SK-N-SH treated with all-trans-retinoic acid at 6 μM for 48 hours (cell line): ENCODE data around the gene LIPK.

Experiments
- ATAC-seq: fragments of 200-7000 bp; cut with Tn5 transposase; 3 replicates; pipeline ENCODE4 v1.9.1; 2020; ENCODE audit warnings: mild to moderate bottlenecking, moderate library complexity
- ARNTL ChIP-seq: fragments of 450-650 bp; formaldehyde crosslinking; IDR thresholded peaks from 2 replicates; pipeline ENCODE4 v1.5.0; 2020; ENCODE audit warnings: low read depth, mild to moderate bottlenecking, moderate library complexity, borderline replicate concordance
- BACH2 ChIP-seq: fragments of 250-450 bp; sonication (Bioruptor Pico); IDR thresholded peaks from 2 replicates; pipeline ENCODE4 v1.9.0; 2021; ENCODE audit warnings: mild to moderate bottlenecking, borderline replicate concordance
- CSDC2 ChIP-seq: fragments of 250-450 bp; sonication (Bioruptor Pico); IDR thresholded peaks from 2 replicates; pipeline ENCODE4 v1.5.0; 2020; ENCODE audit warnings: mild to moderate bottlenecking, moderate library complexity
- CSRNP3 ChIP-seq: fragments of 250-450 bp; sonication (Bioruptor Pico); IDR thresholded peaks from 2 replicates; pipeline ENCODE4 v1.5.1; 2021; ENCODE audit warnings: mild to moderate bottlenecking, moderate library complexity
- ESRRG ChIP-seq: fragments of 250-450 bp; sonication (Bioruptor Pico); IDR thresholded peaks from 2 replicates; pipeline ENCODE4 v1.6.1; 2021; ENCODE audit warnings: mild to moderate bottlenecking
- GLIS3 ChIP-seq: fragments of 250-450 bp; sonication (Bioruptor Pico); IDR thresholded peaks from 2 replicates; pipeline ENCODE4 v1.5.0; 2020; ENCODE audit warnings: mild to moderate bottlenecking, moderate library complexity
- ISL1 ChIP-seq: fragments of 250-450 bp; sonication (Bioruptor Pico); IDR thresholded peaks from 2 replicates; pipeline ENCODE4 v2.1.2; 2022; ENCODE audit warnings: mild to moderate bottlenecking, moderate library complexity
- POU6F1 ChIP-seq: fragments of 250-450 bp; sonication (Bioruptor Pico); IDR thresholded peaks from 2 replicates; pipeline ENCODE4 v1.8.0; 2021; ENCODE audit warnings: low read depth, mild to moderate bottlenecking, moderate library complexity, borderline replicate concordance
- PPARA ChIP-seq: fragments of 250-450 bp; sonication (Bioruptor Pico); IDR thresholded peaks from 2 replicates; pipeline ENCODE4 v1.5.0; 2020; ENCODE audit warnings: mild to moderate bottlenecking, borderline replicate concordance
- RARB ChIP-seq: fragments of 250-450 bp; sonication (Bioruptor Pico); IDR thresholded peaks from 2 replicates; pipeline ENCODE4 v1.8.0; 2021; ENCODE audit warnings: mild to moderate bottlenecking, moderate library complexity
- SNAI2 ChIP-seq: fragments of 250-450 bp; sonication (Bioruptor Pico); IDR thresholded peaks from 2 replicates; pipeline ENCODE4 v1.5.0; 2020; ENCODE audit warnings: mild to moderate bottlenecking, moderate library complexity
- TCF4 ChIP-seq: fragments of 250-450 bp; sonication (Bioruptor Pico); IDR thresholded peaks from 2 replicates; pipeline ENCODE4 v1.8.0; 2021; ENCODE audit warnings: mild to moderate bottlenecking, moderate library complexity, borderline replicate concordance
- TOX ChIP-seq: fragments of 250-450 bp; sonication (Bioruptor Pico); IDR thresholded peaks from 2 replicates; pipeline ENCODE4 v1.8.0; 2021; ENCODE audit warnings: mild to moderate bottlenecking, moderate library complexity, borderline replicate concordance
- ZFP3 ChIP-seq: fragments of 250-450 bp; sonication (Bioruptor Pico); IDR thresholded peaks from 2 replicates; pipeline ENCODE4 v1.5.0; 2020; ENCODE audit warnings: mild to moderate bottlenecking, moderate library complexity
- ZFP30 ChIP-seq: fragments of 450-650 bp; formaldehyde crosslinking; IDR thresholded peaks from 2 replicates; pipeline ENCODE4 v1.5.0; 2022; ENCODE audit warnings: mild to moderate bottlenecking, moderate library complexity
- ZNF565 ChIP-seq: fragments of 450-650 bp; formaldehyde crosslinking; conservative IDR thresholded peaks from 2 replicates; pipeline ENCODE4 v1.5.0; 2020; ENCODE audit warnings: low read depth, mild to moderate bottlenecking, moderate library complexity
- ZNF70 ChIP-seq: fragments of 450-650 bp; formaldehyde crosslinking; IDR thresholded peaks from 2 replicates; pipeline ENCODE4 v1.5.0; 2020; ENCODE audit warnings: mild to moderate bottlenecking, moderate library complexity
- ZNF8 ChIP-seq: fragments of 450-650 bp; formaldehyde crosslinking; IDR thresholded peaks from 2 replicates; pipeline ENCODE4 v1.5.0; 2020; ENCODE audit warnings: mild to moderate bottlenecking, moderate library complexity
- TF ChIP-seq, protein P1 (sequence below): fragments of 250-450 bp; sonication (Bioruptor Pico); IDR thresholded peaks from 2 replicates; pipeline ENCODE4 v1.5.1; 2020; ENCODE audit warnings: low read depth, mild to moderate bottlenecking, moderate library complexity
- TF ChIP-seq, protein P2 (sequence below): fragments of 250-450 bp; sonication (Bioruptor Pico); IDR thresholded peaks from 2 replicates; pipeline ENCODE4 v1.8.0; 2020; ENCODE audit warnings: mild to moderate bottlenecking, moderate library complexity, borderline replicate concordance
- TF ChIP-seq, protein P3 (sequence below): fragments of 250-450 bp; sonication (Bioruptor Pico); IDR thresholded peaks from 2 replicates; pipeline ENCODE4 v1.5.0; 2020; ENCODE audit warnings: mild to moderate bottlenecking, moderate library complexity

LIPK gene

DNA sequence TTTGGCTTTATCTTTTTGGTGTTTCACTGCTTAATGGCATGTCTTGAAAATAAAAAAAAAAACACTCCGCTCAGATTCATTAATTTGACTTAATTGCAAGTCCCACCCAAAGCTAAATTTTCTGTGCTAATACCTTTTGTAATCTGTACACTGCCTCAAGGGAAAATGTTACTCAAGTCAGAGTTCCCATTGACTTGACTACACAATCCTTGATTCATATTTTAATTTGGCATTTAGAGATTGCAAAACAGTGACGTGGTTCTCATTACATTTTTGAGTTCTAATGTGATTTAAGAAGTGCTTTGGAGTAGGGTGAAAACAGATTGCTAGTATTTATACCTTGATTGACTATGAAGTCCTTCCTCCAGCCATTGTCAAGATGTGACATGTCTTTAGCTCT is 75.2 kb downstream of the LIPK start:
- TF ChIP-seq ZNF8, result no peak
- TF ChIP-seq SNAI2, result no peak
- TF ChIP-seq POU6F1 (CRISPR knock-in tag), result no peak
- TF ChIP-seq CSRNP3 (CRISPR knock-in tag), result no peak
- TF ChIP-seq ZFP30 (CRISPR knock-in tag), result no peak
- TF ChIP-seq BACH2 (CRISPR knock-in tag), result no peak
- TF ChIP-seq ZNF565, result no peak
- TF ChIP-seq RARB, result no peak
- TF ChIP-seq, protein P1, sequence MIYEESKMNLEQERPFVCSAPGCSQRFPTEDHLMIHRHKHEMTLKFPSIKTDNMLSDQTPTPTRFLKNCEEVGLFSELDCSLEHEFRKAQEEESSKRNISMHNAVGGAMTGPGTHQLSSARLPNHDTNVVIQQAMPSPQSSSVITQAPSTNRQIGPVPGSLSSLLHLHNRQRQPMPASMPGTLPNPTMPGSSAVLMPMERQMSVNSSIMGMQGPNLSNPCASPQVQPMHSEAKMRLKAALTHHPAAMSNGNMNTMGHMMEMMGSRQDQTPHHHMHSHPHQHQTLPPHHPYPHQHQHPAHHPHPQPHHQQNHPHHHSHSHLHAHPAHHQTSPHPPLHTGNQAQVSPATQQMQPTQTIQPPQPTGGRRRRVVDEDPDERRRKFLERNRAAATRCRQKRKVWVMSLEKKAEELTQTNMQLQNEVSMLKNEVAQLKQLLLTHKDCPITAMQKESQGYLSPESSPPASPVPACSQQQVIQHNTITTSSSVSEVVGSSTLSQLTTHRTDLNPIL (CRISPR knock-in tag), result no peak
- no peak for TF ChIP-seq ZFP3 (CRISPR knock-in tag)
- TF ChIP-seq, protein P2, sequence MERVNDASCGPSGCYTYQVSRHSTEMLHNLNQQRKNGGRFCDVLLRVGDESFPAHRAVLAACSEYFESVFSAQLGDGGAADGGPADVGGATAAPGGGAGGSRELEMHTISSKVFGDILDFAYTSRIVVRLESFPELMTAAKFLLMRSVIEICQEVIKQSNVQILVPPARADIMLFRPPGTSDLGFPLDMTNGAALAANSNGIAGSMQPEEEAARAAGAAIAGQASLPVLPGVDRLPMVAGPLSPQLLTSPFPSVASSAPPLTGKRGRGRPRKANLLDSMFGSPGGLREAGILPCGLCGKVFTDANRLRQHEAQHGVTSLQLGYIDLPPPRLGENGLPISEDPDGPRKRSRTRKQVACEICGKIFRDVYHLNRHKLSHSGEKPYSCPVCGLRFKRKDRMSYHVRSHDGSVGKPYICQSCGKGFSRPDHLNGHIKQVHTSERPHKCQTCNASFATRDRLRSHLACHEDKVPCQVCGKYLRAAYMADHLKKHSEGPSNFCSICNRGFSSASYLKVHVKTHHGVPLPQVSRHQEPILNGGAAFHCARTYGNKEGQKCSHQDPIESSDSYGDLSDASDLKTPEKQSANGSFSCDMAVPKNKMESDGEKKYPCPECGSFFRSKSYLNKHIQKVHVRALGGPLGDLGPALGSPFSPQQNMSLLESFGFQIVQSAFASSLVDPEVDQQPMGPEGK (CRISPR knock-in tag), result no peak
- TF ChIP-seq ESRRG (CRISPR knock-in tag), result no peak
- no peak for TF ChIP-seq PPARA (CRISPR knock-in tag)
- TF ChIP-seq GLIS3 (CRISPR knock-in tag), result no peak
- ATAC-seq, result no peak

- TF ChIP-seq ZFP3 (CRISPR knock-in tag), result no peak
- no peak for TF ChIP-seq TCF4 (CRISPR knock-in tag)
- TF ChIP-seq RARB, result no peak
- no peak for TF ChIP-seq PPARA (CRISPR knock-in tag)
- TF ChIP-seq SNAI2, result no peak
- TF ChIP-seq, protein P3, sequence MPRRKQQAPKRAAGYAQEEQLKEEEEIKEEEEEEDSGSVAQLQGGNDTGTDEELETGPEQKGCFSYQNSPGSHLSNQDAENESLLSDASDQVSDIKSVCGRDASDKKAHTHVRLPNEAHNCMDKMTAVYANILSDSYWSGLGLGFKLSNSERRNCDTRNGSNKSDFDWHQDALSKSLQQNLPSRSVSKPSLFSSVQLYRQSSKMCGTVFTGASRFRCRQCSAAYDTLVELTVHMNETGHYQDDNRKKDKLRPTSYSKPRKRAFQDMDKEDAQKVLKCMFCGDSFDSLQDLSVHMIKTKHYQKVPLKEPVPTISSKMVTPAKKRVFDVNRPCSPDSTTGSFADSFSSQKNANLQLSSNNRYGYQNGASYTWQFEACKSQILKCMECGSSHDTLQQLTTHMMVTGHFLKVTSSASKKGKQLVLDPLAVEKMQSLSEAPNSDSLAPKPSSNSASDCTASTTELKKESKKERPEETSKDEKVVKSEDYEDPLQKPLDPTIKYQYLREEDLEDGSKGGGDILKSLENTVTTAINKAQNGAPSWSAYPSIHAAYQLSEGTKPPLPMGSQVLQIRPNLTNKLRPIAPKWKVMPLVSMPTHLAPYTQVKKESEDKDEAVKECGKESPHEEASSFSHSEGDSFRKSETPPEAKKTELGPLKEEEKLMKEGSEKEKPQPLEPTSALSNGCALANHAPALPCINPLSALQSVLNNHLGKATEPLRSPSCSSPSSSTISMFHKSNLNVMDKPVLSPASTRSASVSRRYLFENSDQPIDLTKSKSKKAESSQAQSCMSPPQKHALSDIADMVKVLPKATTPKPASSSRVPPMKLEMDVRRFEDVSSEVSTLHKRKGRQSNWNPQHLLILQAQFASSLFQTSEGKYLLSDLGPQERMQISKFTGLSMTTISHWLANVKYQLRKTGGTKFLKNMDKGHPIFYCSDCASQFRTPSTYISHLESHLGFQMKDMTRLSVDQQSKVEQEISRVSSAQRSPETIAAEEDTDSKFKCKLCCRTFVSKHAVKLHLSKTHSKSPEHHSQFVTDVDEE (CRISPR knock-in tag), result no peak
- no peak for TF ChIP-seq CSRNP3 (CRISPR knock-in tag)
- no peak for TF ChIP-seq ARNTL (CRISPR knock-in tag)
- no peak for TF ChIP-seq TOX
- no peak for TF ChIP-seq POU6F1 (CRISPR knock-in tag)
- TF ChIP-seq, protein P1 (CRISPR knock-in tag), result no peak
- no peak for TF ChIP-seq ZNF8
- TF ChIP-seq ESRRG (CRISPR knock-in tag), result no peak
- no peak for TF ChIP-seq GLIS3 (CRISPR knock-in tag)
- TF ChIP-seq ZNF70, result no peak
- no peak for TF ChIP-seq CSDC2 (CRISPR knock-in tag)
- TF ChIP-seq ISL1 (CRISPR knock-in tag), result no peak
- TF ChIP-seq ZFP30 (CRISPR knock-in tag), result no peak
- no peak for TF ChIP-seq ZNF565
- TF ChIP-seq, all 23 proteins: peak for 0
- no peak for ATAC-seq
Observed at GRCh38 chr10:88782222-88782621, 76.2 kb downstream of the LIPK start.
